ENCODE measurements around the gene NFKBIL1. TPM values are rescaled to one million over a fixed set of nuclear protein-coding genes. Genes with fewer than 3 reads are reported as not detected.

NFKBIL1 gene
- polyA plus RNA-seq, 3 donors = 22.1 to 30.3 (median 26.5) TPM

Other genes starting within 250 kb of the NFKBIL1 start
- gene HLA-B, start 190.4 kb upstream of the NFKBIL1 start, polyA plus RNA-seq (ENCODE audit: insufficient read length in 3 of 3) = 100 to 1,000 TPM; 104 to 117 (median 116) TPM
- 10 to 100 TPM in 2 of 3 donors, 1 to 10 TPM in 1; 7.0 to 11.8 (median 11.4) TPM for gene MICA, start 144.0 kb upstream of the NFKBIL1 start, polyA plus RNA-seq (ENCODE audit: insufficient read length in 3 of 3)
- 1 to 10 TPM; 1.4 to 1.9 (median 1.4) TPM for gene MICB, start 49.5 kb upstream of the NFKBIL1 start, polyA plus RNA-seq (ENCODE audit: insufficient read length in 3 of 3)
- 10 to 100 TPM; 19.5 to 24.1 (median 21.9) TPM for gene MCCD1, start 18.6 kb upstream of the NFKBIL1 start, polyA plus RNA-seq (ENCODE audit: insufficient read length in 3 of 3)
- gene DDX39B, start 5.6 kb upstream of the NFKBIL1 start, polyA plus RNA-seq (ENCODE audit: insufficient read length in 3 of 3) = 100 to 1,000 TPM; 563 to 680 (median 632) TPM
- 10 to 100 TPM in 1 of 3 donors, 1 to 10 TPM in 2; 6.5 to 11.3 (median 7.5) TPM for gene ATP6V1G2, start 1.0 kb upstream of the NFKBIL1 start, polyA plus RNA-seq (ENCODE audit: insufficient read length in 3 of 3)
- gene LTA, start 24.7 kb downstream of the NFKBIL1 start, polyA plus RNA-seq (ENCODE audit: insufficient read length in 3 of 3) = under 1 TPM; 0.27 to 0.42 (median 0.30) TPM
- under 1 TPM in 1 of 3 donors, not detected in 2; 0.19 TPM for gene TNF, start 28.0 kb downstream of the NFKBIL1 start, polyA plus RNA-seq (ENCODE audit: insufficient read length in 3 of 3)
- gene LTB, start 34.8 kb downstream of the NFKBIL1 start, polyA plus RNA-seq (ENCODE audit: insufficient read length in 3 of 3) = 1 to 10 TPM; 1.8 to 2.7 (median 2.0) TPM
- gene LST1, start 38.7 kb downstream of the NFKBIL1 start, polyA plus RNA-seq (ENCODE audit: insufficient read length in 3 of 3) = 1 to 10 TPM; 5.0 to 6.7 (median 5.1) TPM
- gene NCR3, start 45.4 kb downstream of the NFKBIL1 start, polyA plus RNA-seq (ENCODE audit: insufficient read length in 3 of 3) = under 1 TPM in 1 of 3 donors, not detected in 2; 0.43 TPM
- 10 to 100 TPM; 66.1 to 77.7 (median 74.7) TPM for gene AIF1, start 67.6 kb downstream of the NFKBIL1 start, polyA plus RNA-seq (ENCODE audit: insufficient read length in 3 of 3)
- gene PRRC2A, start 73.1 kb downstream of the NFKBIL1 start, polyA plus RNA-seq (ENCODE audit: insufficient read length in 3 of 3) = 100 to 1,000 TPM; 209 to 221 (median 210) TPM
- 100 to 1,000 TPM; 245 to 281 (median 259) TPM for gene BAG6, start 105.1 kb downstream of the NFKBIL1 start, polyA plus RNA-seq (ENCODE audit: insufficient read length in 3 of 3)
- gene APOM, start 108.3 kb downstream of the NFKBIL1 start, polyA plus RNA-seq (ENCODE audit: insufficient read length in 3 of 3) = 100 to 1,000 TPM; 109 to 116 (median 110) TPM
- 10 to 100 TPM; 19.6 to 24.4 (median 20.5) TPM for gene C6orf47, start 113.2 kb downstream of the NFKBIL1 start, polyA plus RNA-seq (ENCODE audit: insufficient read length in 3 of 3)
- gene GPANK1, start 117.4 kb downstream of the NFKBIL1 start, polyA plus RNA-seq (ENCODE audit: insufficient read length in 3 of 3) = 10 to 100 TPM; 26.2 to 33.9 (median 33.8) TPM
- 100 to 1,000 TPM; 227 to 252 (median 236) TPM for gene CSNK2B, start 118.5 kb downstream of the NFKBIL1 start, polyA plus RNA-seq (ENCODE audit: insufficient read length in 3 of 3)
- gene LY6G5B, start 122.4 kb downstream of the NFKBIL1 start, polyA plus RNA-seq (ENCODE audit: insufficient read length in 3 of 3) = 10 to 100 TPM; 19.0 to 38.1 (median 35.1) TPM
- gene LY6G5C, start 133.5 kb downstream of the NFKBIL1 start, polyA plus RNA-seq (ENCODE audit: insufficient read length in 3 of 3) = 1 to 10 TPM; 2.6 to 4.3 (median 3.6) TPM
- 10 to 100 TPM; 63.2 to 68.7 (median 63.5) TPM for gene ABHD16A, start 155.7 kb downstream of the NFKBIL1 start, polyA plus RNA-seq (ENCODE audit: insufficient read length in 3 of 3)
- 1 to 10 TPM in 2 of 3 donors, under 1 TPM in 1; 0.43 to 1.0 (median 1.0) TPM for gene LY6G6F, start 159.3 kb downstream of the NFKBIL1 start, polyA plus RNA-seq (ENCODE audit: insufficient read length in 3 of 3)
- not detected for gene LY6G6D, start 167.7 kb downstream of the NFKBIL1 start, polyA plus RNA-seq (ENCODE audit: insufficient read length in 3 of 3)
- gene LY6G6C, start 174.1 kb downstream of the NFKBIL1 start, polyA plus RNA-seq (ENCODE audit: insufficient read length in 3 of 3) = under 1 TPM; 0.28 to 0.89 (median 0.69) TPM
- gene MPIG6B, start 175.8 kb downstream of the NFKBIL1 start, polyA plus RNA-seq (ENCODE audit: insufficient read length in 3 of 3) = 1 to 10 TPM; 1.5 to 1.9 (median 1.7) TPM
- gene DDAH2, start 181.7 kb downstream of the NFKBIL1 start, polyA plus RNA-seq (ENCODE audit: insufficient read length in 3 of 3) = 100 to 1,000 TPM; 189 to 234 (median 211) TPM
- gene CLIC1, start 188.9 kb downstream of the NFKBIL1 start, polyA plus RNA-seq (ENCODE audit: insufficient read length in 3 of 3) = 100 to 1,000 TPM; 280 to 320 (median 296) TPM
- 10 to 100 TPM; 18.1 to 54.6 (median 52.1) TPM for gene MSH5, start 192.4 kb downstream of the NFKBIL1 start, polyA plus RNA-seq (ENCODE audit: insufficient read length in 3 of 3)
- gene SAPCD1, start 215.0 kb downstream of the NFKBIL1 start, polyA plus RNA-seq (ENCODE audit: insufficient read length in 3 of 3) = 10 to 100 TPM in 2 of 3 donors, 1 to 10 TPM in 1; 5.6 to 13.8 (median 10.7) TPM
- gene VWA7, start 229.7 kb downstream of the NFKBIL1 start, polyA plus RNA-seq (ENCODE audit: insufficient read length in 3 of 3) = 10 to 100 TPM in 2 of 3 donors, 1 to 10 TPM in 1; 8.8 to 14.0 (median 13.1) TPM
- gene VARS1, start 248.1 kb downstream of the NFKBIL1 start, polyA plus RNA-seq (ENCODE audit: insufficient read length in 3 of 3) = 10 to 100 TPM; 60.0 to 71.2 (median 65.2) TPM

Measured in renal pelvis (tissue), 3 donors.